HEK293 (cell line): ENCODE measurements around the gene TSPYL4.

Experiments
- CTCF ChIA-PET: fragments of 350-600 bp; formaldehyde crosslinking; extraction: SDS; loops from one replicate; lab custom pipeline; 2021; ENCODE audit warnings: antibody characterized with exemption; lab: Yijun Ruan, JAX
- POLR2A ChIA-PET: fragments of 300-600 bp; formaldehyde crosslinking; extraction: SDS; loops from one replicate; lab custom pipeline; 2020; ENCODE audit warnings: antibody characterized with exemption, inconsistent platforms; lab: Yijun Ruan, JAX
- H3K27ac ChIP-seq: fragments of 200-500 bp; sonication (Bioruptor generic); 2 replicates; pipeline ENCODE4 v1.5.1; 2014; ENCODE audit warnings: low read depth, low read length, control low read depth, inconsistent platforms; ENCODE audit errors: extremely low read depth
- H3K36me3 ChIP-seq, 2 experiments: fragments of 200-500 bp in 1 of 2; sonication (Bioruptor generic) in 1 of 2; 1 replicate in 1 of 2; 2 replicates in 1 of 2; pipeline ENCODE4 v1.5.1; 2014 to 2017; ENCODE audit warnings: inconsistent platforms in 2 of 2, low read length in 2 of 2; ENCODE audit not compliant: control insufficient read depth in 2 of 2, insufficient read depth in 1 of 2
- H3K4me1 ChIP-seq: fragments of 200-500 bp; sonication (Bioruptor generic); 2 replicates; pipeline ENCODE4 v1.5.1; 2014; ENCODE audit warnings: mild to moderate bottlenecking, low read length, inconsistent platforms; ENCODE audit not compliant: control insufficient read depth, insufficient read depth
- H3K4me3 ChIP-seq: 2 replicates; pipeline ENCODE4 v1.5.1; 2011; ENCODE audit warnings: low read depth, mild to moderate bottlenecking, control low read depth, low read length, moderate library complexity
- H3K9me3 ChIP-seq: fragments of 200-500 bp; sonication (Bioruptor generic); 2 replicates; pipeline ENCODE4 v1.5.1; 2014; ENCODE audit warnings: low read depth, low read length, inconsistent platforms; ENCODE audit not compliant: control insufficient read depth, insufficient read depth
- ELK4 ChIP-seq: IDR thresholded peaks from 2 replicates; pipeline ENCODE4 v1.6.1; 2011; ENCODE audit warnings: mild to moderate bottlenecking, low read depth, low read length, borderline replicate concordance
- HIC1 ChIP-seq: fragments of 450-650 bp; formaldehyde crosslinking; IDR thresholded peaks from 2 replicates; pipeline ENCODE4 v1.5.1; 2016; ENCODE audit warnings: missing biosample characterization, missing genetic modification characterization
- MYNN ChIP-seq: fragments of 450-650 bp; formaldehyde crosslinking; IDR thresholded peaks from 2 replicates; pipeline ENCODE4 v1.5.1; 2016; ENCODE audit warnings: missing biosample characterization, missing genetic modification characterization, borderline replicate concordance
- PRDM6 ChIP-seq: fragments of 450-650 bp; formaldehyde crosslinking; IDR thresholded peaks from 2 replicates; pipeline ENCODE4 v1.5.1; 2017; ENCODE audit warnings: missing biosample characterization, missing genetic modification characterization
- ZBTB1 ChIP-seq: fragments of 450-650 bp; formaldehyde crosslinking; IDR thresholded peaks from 2 replicates; pipeline ENCODE4 v1.5.1; 2016; ENCODE audit warnings: missing biosample characterization, missing genetic modification characterization
- ZFHX2 ChIP-seq: fragments of 450-650 bp; formaldehyde crosslinking; conservative IDR thresholded peaks from 2 replicates; pipeline ENCODE4 v1.5.1; 2016; ENCODE audit warnings: missing biosample characterization, missing genetic modification characterization
- ZNF146 ChIP-seq: fragments of 450-650 bp; formaldehyde crosslinking; IDR thresholded peaks from 2 replicates; pipeline ENCODE4 v1.5.1; 2016; ENCODE audit warnings: missing biosample characterization, missing genetic modification characterization
- ZNF155 ChIP-seq: fragments of 450-650 bp; formaldehyde crosslinking; IDR thresholded peaks from 2 replicates; pipeline ENCODE4 v1.5.1; 2016; ENCODE audit warnings: missing biosample characterization, missing genetic modification characterization
- ZNF211 ChIP-seq: fragments of 450-650 bp; formaldehyde crosslinking; IDR thresholded peaks from 2 replicates; pipeline ENCODE4 v1.5.1; 2016; ENCODE audit warnings: low read depth, missing biosample characterization, missing genetic modification characterization
- ZNF23 ChIP-seq: fragments of 450-650 bp; formaldehyde crosslinking; IDR thresholded peaks from 2 replicates; pipeline ENCODE4 v1.5.1; 2016; ENCODE audit warnings: missing biosample characterization, missing genetic modification characterization, borderline replicate concordance
- ZNF239 ChIP-seq: fragments of 450-650 bp; formaldehyde crosslinking; IDR thresholded peaks from 2 replicates; pipeline ENCODE4 v1.5.1; 2016; ENCODE audit warnings: missing biosample characterization, missing genetic modification characterization
- ZNF274 ChIP-seq, 2 experiments: fragments of 200-500 bp in 1 of 2; fragments of 450-650 bp in 1 of 2; sonication (Bioruptor generic) in 1 of 2; formaldehyde crosslinking in 1 of 2; IDR thresholded peaks; 2 replicates each; pipeline versions ENCODE4 v1.5.1 to v1.6.1; 2014 to 2016; ENCODE audit warnings: borderline replicate concordance in 1 of 2, inconsistent platforms in 1 of 2, low read length in 1 of 2, missing biosample characterization in 1 of 2, missing genetic modification characterization in 1 of 2
- ZNF280D ChIP-seq: fragments of 450-650 bp; formaldehyde crosslinking; IDR thresholded peaks from 2 replicates; pipeline ENCODE4 v1.5.1; 2016; ENCODE audit warnings: missing biosample characterization, missing genetic modification characterization
- ZNF404 ChIP-seq: fragments of 450-650 bp; formaldehyde crosslinking; IDR thresholded peaks from 2 replicates; pipeline ENCODE4 v1.5.1; 2017; ENCODE audit warnings: missing biosample characterization, missing genetic modification characterization
- ZNF571 ChIP-seq: fragments of 450-650 bp; formaldehyde crosslinking; IDR thresholded peaks from 2 replicates; pipeline ENCODE4 v1.5.0; 2017; ENCODE audit warnings: missing biosample characterization, missing genetic modification characterization
- ZNF585B ChIP-seq: fragments of 450-650 bp; formaldehyde crosslinking; IDR thresholded peaks from 2 replicates; pipeline ENCODE4 v1.5.1; 2016; ENCODE audit warnings: missing biosample characterization, missing genetic modification characterization
- ZNF768 ChIP-seq: fragments of 450-650 bp; formaldehyde crosslinking; IDR thresholded peaks from 2 replicates; pipeline ENCODE4 v1.5.1; 2018; ENCODE audit warnings: missing biosample characterization, mild to moderate bottlenecking, missing genetic modification characterization

TSPYL4 gene

GRCh38 chr6:116268589-116269293 lies 14.9 kb upstream of the TSPYL4 start (continued):
- no peak for TF ChIP-seq ZNF155
- TF ChIP-seq ZNF239, result no peak
- no peak for TF ChIP-seq ZBTB1 (tag by site-specific recombination)
- no peak for TF ChIP-seq ZNF146 (tag by site-specific recombination)
- no peak for TF ChIP-seq ZNF585B (tag by site-specific recombination)
- peak; percentile 36; the same call in 1 of the 2 replicates for TF ChIP-seq PRDM6 (tag by site-specific recombination)
- no peak for TF ChIP-seq HIC1 (tag by site-specific recombination)
- TF ChIP-seq MYNN (tag by site-specific recombination), result no peak
- TF ChIP-seq ZNF571, result no peak
- TF ChIP-seq ZNF280D (tag by site-specific recombination), result no peak
- TF ChIP-seq ZNF211, result no peak
- TF ChIP-seq ZNF404 (tag by site-specific recombination), result no peak

GRCh38 chr6:116267836-116268588 lies 14.1 kb upstream of the TSPYL4 start:
- no peak for TF ChIP-seq HIC1 (tag by site-specific recombination)
- no peak for TF ChIP-seq ZNF768
- TF ChIP-seq ZNF274 (IDR thresholded peaks at IDR 0.05; ENCODE audit: low read length), result no peak
- no peak for TF ChIP-seq ZNF274 (tag by site-specific recombination; IDR thresholded peaks at IDR 0.05; ENCODE audit: borderline replicate concordance)
- no peak for TF ChIP-seq ELK4
- TF ChIP-seq ZNF23 (tag by site-specific recombination), result no peak
- no peak for TF ChIP-seq ZFHX2 (tag by site-specific recombination)
- TF ChIP-seq, all 188 proteins: peak for 0
- ChIA-PET CTCF (interaction anchor here (0.6 to 9.1 kb wide), 69 partner anchors 9 to 1232 kb away, joined by 3 to 159 read pairs (median 4); partner anchors contain the start of genes CALHM5, DSE, RSPH4A and RWDD1), POLR2A (interaction anchor here (1.1 to 2.8 kb wide), 4 partner anchors 11 to 348 kb away, joined by 3 to 31 read pairs (median 4); partner anchors contain the start of genes RSPH4A, RWDD1, TSPYL1 and TSPYL4)
- Histone ChIP-seq H3K4me3 (no peak overlapping the region), H3K27ac (no peak overlapping the region), H3K9me3 (no peaks in the 10 kb centered on the region), H3K36me3 (peaks cover 0 to 68% of the 10 kb centered on the region in 2 experiments; a peak in 2 of 3 replicates), H3K4me1 (no peaks in the 10 kb centered on the region)
